MM.1S (cell line): ENCODE data around the gene SLC25A39.

Experiments
- DNase-seq: peaks from one replicate; pipeline ENCODE4 v3.0.0-alpha.2; 2015
- H2AFZ ChIP-seq: fragments of 300-600 bp; sonication (generic); 2 replicates; pipeline ENCODE4 v1.6.0; 2016; ENCODE audit warnings: antibody characterized with exemption, low read length
- H3F3A ChIP-seq: fragments of 300-600 bp; sonication (generic); 2 replicates; pipeline ENCODE4 v1.6.1; 2016; ENCODE audit warnings: mild to moderate bottlenecking, antibody characterized with exemption, low read length, moderate library complexity, mixed read lengths; ENCODE audit not compliant: insufficient read depth
- H3K27ac ChIP-seq: fragments of 300-600 bp; sonication (generic); 2 replicates; pipeline ENCODE4 v1.5.1; 2016; ENCODE audit warnings: mild to moderate bottlenecking, low read length
- H3K27me3 ChIP-seq: fragments of 300-600 bp; sonication (generic); replicated peaks from 2 replicates; pipeline ENCODE4 v1.6.0; 2016; ENCODE audit warnings: low read length; ENCODE audit not compliant: insufficient read depth
- H3K36me3 ChIP-seq: fragments of 300-600 bp; sonication (generic); replicated peaks from 2 replicates; pipeline ENCODE4 v1.6.1; 2016; ENCODE audit warnings: mild to moderate bottlenecking, low read length, mixed read lengths; ENCODE audit not compliant: insufficient read depth
- H3K4me1 ChIP-seq: fragments of 300-600 bp; sonication (generic); 2 replicates; pipeline ENCODE4 v1.6.1; 2016; ENCODE audit warnings: low read length, mixed read lengths
- H3K4me2 ChIP-seq: fragments of 300-600 bp; sonication (generic); 2 replicates; pipeline ENCODE4 v1.6.0; 2016; ENCODE audit warnings: low read depth, low read length
- H3K4me3 ChIP-seq: fragments of 300-600 bp; sonication (generic); 2 replicates; pipeline ENCODE4 v1.5.1; 2016; ENCODE audit warnings: low read length, mixed read lengths
- H3K79me2 ChIP-seq: fragments of 300-600 bp; sonication (generic); 2 replicates; pipeline ENCODE4 v1.6.1; 2016; ENCODE audit warnings: mixed run types, low read length, mixed read lengths
- H3K9ac ChIP-seq: fragments of 300-600 bp; sonication (generic); 2 replicates; pipeline ENCODE4 v1.6.1; 2016; ENCODE audit warnings: low read length, mixed read lengths
- H3K9me2 ChIP-seq: fragments of 300-600 bp; sonication (generic); replicated peaks from 2 replicates; pipeline ENCODE4 v1.6.1; 2016; ENCODE audit warnings: mild to moderate bottlenecking, low read length, mixed read lengths; ENCODE audit not compliant: insufficient read depth
- H3K9me3 ChIP-seq: fragments of 300-600 bp; sonication (generic); replicated peaks from 2 replicates; pipeline ENCODE4 v1.6.1; 2016; ENCODE audit warnings: mild to moderate bottlenecking, low read length, mixed read lengths; ENCODE audit not compliant: insufficient read depth
- H4K20me1 ChIP-seq: fragments of 300-600 bp; sonication (generic); 2 replicates; pipeline ENCODE4 v1.6.1; 2016; ENCODE audit warnings: mild to moderate bottlenecking, low read length, moderate library complexity, mixed read lengths; ENCODE audit not compliant: insufficient read depth
- CTCF ChIP-seq: fragments of 300-600 bp; sonication (generic); IDR thresholded peaks from 2 replicates; pipeline ENCODE4 v1.5.1; 2016; ENCODE audit warnings: antibody characterized with exemption, low read length, mixed read lengths
- EZH2 ChIP-seq: fragments of 300-600 bp; sonication (generic); optimal IDR thresholded peaks from 2 replicates; pipeline ENCODE3; 2017; ENCODE audit warnings: low read depth, mild to moderate bottlenecking, antibody characterized with exemption, low read length, mixed read lengths
- EZH2phosphoT487 ChIP-seq: fragments of 300-600 bp; sonication (generic); IDR thresholded peaks from 2 replicates; pipeline ENCODE4 v1.6.1; 2018; ENCODE audit warnings: antibody characterized with exemption, low read length

SLC25A39 gene

GRCh38 chr17:44320066-44320465, 4.6 kb downstream of the SLC25A39 start:
- DNase-seq, result no peak
- Histone ChIP-seq H4K20me1 (no peaks in the 10 kb centered on the region), H3K9ac (no peak overlapping the region), H3K9me3 (no peaks in the 10 kb centered on the region), H3K4me2 (no peak overlapping the region), H3K9me2 (no peaks in the 10 kb centered on the region), H3K27me3 (peaks cover 17% of the 10 kb centered on the region), H3K4me1 (peaks cover 3% of the 10 kb centered on the region; the same call in 1 of the 2 replicates), H2AFZ (no peak overlapping the region), H3K4me3 (no peak overlapping the region), H3K79me2 (peaks cover 22% of the 10 kb centered on the region), H3F3A (peaks cover 7% of the 10 kb centered on the region), H3K27ac (no peak overlapping the region), H3K36me3 (no peaks in the 10 kb centered on the region; the same call in 1 of the 2 replicates)
- no peak for TF ChIP-seq CTCF

DNA sequence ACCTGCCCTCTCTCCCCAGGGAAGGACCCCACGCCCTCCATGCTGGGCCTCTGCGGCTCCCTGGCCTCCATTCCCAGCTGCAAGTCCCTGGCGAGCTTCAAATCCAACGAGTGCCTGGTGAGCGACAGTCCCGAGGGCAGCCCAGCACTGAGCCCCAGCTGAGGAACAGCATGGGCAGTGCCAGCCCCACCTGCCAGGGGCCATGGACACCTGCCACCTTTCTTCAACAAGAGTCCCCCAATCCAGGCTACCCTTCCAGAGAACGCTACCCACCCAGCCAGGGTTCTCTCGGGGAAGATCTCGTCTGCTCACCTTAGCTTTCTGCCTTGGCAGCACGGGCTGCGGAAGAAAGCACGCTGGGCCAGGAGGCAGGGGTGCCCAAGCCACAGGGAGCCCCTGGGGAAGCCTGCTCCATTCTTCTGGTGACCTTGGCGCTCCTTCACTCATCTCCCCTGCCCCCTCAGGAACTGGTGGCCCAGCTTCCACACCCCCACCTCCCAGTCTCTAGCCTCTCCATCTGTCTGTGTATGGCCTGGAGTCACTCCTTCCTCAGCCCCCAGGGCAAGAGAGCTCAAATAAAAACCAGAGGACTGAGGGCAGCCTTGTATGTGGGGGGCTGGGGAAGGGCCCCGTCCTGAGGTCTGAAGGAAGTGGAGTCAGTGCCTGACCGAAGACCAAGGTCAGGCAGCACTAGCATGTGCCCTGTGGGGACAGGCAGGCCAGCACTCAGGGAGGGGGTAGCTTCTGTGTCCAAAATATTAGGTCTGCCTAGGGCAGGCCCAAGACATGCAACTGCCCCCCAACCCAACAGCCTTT, 6.3 kb downstream of the SLC25A39 start:
- no peaks in the 10 kb centered on the region for H3K9me2 ChIP-seq
- H3K79me2 ChIP-seq, result peaks cover 10% of the 10 kb centered on the region
- H3K9ac ChIP-seq, result no peak overlapping the region
- H3K9me3 ChIP-seq, result no peaks in the 10 kb centered on the region
- no peak overlapping the region for H3K4me2 ChIP-seq
- no peak overlapping the region for H2AFZ ChIP-seq
- no peaks in the 10 kb centered on the region for H3K4me1 ChIP-seq
- H3K27ac ChIP-seq, result no peak overlapping the region
- no peaks in the 10 kb centered on the region; the same call in 1 of the 2 replicates for H3K36me3 ChIP-seq
- no peaks in the 10 kb centered on the region for H4K20me1 ChIP-seq
- H3K27me3 ChIP-seq, result peaks cover 30% of the 10 kb centered on the region
- no peak for DNase-seq
- no peak overlapping the region for H3K4me3 ChIP-seq
- 0 out of 2 replicates have a peak, but pooled peaks cover 4% of the 10 kb centered on the region for H3F3A ChIP-seq
- TF ChIP-seq CTCF, result no peak

DNA sequence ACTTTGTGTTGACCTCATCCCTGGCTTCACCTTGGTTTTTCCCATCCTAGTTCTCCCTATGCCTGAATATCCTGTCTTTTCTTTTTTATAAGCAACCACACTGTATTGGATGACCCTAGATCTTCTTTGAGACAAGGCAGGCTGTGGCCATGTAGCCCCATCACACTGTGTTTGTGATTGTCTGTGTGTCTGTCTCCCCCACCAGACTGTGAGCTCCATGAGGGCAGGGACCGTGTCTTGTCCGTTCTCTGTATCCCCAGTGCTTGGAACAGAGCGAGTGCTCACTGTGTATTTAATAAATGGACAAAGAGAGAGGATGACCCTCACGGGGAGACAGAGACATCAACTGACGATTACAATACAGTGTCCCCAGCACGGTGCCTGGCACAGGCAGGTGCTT, 7.1 kb downstream of the SLC25A39 start:
- no peak overlapping the region for H2AFZ ChIP-seq
- H3K4me2 ChIP-seq, result no peak overlapping the region
- no peaks in the 10 kb centered on the region for H3K4me1 ChIP-seq
- H3K79me2 ChIP-seq, result peaks cover 5% of the 10 kb centered on the region
- H3F3A ChIP-seq, result 0 out of 2 replicates have a peak, but pooled peaks cover 4% of the 10 kb centered on the region
- TF ChIP-seq EZH2phosphoT487, result no peak
- no peak for TF ChIP-seq EZH2
- no peak for TF ChIP-seq CTCF
- no peak overlapping the region for H3K4me3 ChIP-seq
- no peak for DNase-seq
- H3K27ac ChIP-seq, result no peak overlapping the region
- no peak overlapping the region for H3K9ac ChIP-seq
- H3K9me2 ChIP-seq, result no peaks in the 10 kb centered on the region
- peaks cover 30% of the 10 kb centered on the region for H3K27me3 ChIP-seq
- H3K36me3 ChIP-seq, result no peaks in the 10 kb centered on the region; the same call in 1 of the 2 replicates
- no peaks in the 10 kb centered on the region for H3K9me3 ChIP-seq
- no peaks in the 10 kb centered on the region for H4K20me1 ChIP-seq
